Measurements from ENCODE around the gene KIR2DL4. TPM values are rescaled to one million over a fixed set of nuclear protein-coding genes. Genes with fewer than 3 reads are reported as not detected.

The KIR2DL4 gene
- total RNA-seq, 1 experiment from 2014 or later: not detected

Other genes starting within 250 kb of the KIR2DL4 start
- gene LILRA2, start 229.8 kb upstream of the KIR2DL4 start, total RNA-seq (2014; rRNA removed; shearing (Covaris generic)): not detected in 2 replicates
- gene LILRA1, start 210.0 kb upstream of the KIR2DL4 start, total RNA-seq (2014; rRNA removed; shearing (Covaris generic)): not detected in 2 replicates
- not detected in 2 replicates for gene LILRB1, start 173.1 kb upstream of the KIR2DL4 start, total RNA-seq (2014; rRNA removed; shearing (Covaris generic))
- not detected in 2 replicates for gene LILRB4, start 140.6 kb upstream of the KIR2DL4 start, total RNA-seq (2014; rRNA removed; shearing (Covaris generic))
- gene KIR3DL3, start 79.2 kb upstream of the KIR2DL4 start, total RNA-seq (2014; rRNA removed; shearing (Covaris generic)): not detected in 2 replicates
- not detected in 2 replicates for gene KIR2DL3, start 65.1 kb upstream of the KIR2DL4 start, total RNA-seq (2014; rRNA removed; shearing (Covaris generic))
- not detected in 2 replicates for gene KIR2DL1, start 33.8 kb upstream of the KIR2DL4 start, total RNA-seq (2014; rRNA removed; shearing (Covaris generic))
- gene KIR3DL1, start 12.9 kb downstream of the KIR2DL4 start, total RNA-seq (2014; rRNA removed; shearing (Covaris generic)): not detected in 2 replicates
- not detected in 2 replicates for gene KIR2DS4, start 29.1 kb downstream of the KIR2DL4 start, total RNA-seq (2014; rRNA removed; shearing (Covaris generic))
- not detected in 2 replicates for gene KIR3DL2, start 46.8 kb downstream of the KIR2DL4 start, total RNA-seq (2014; rRNA removed; shearing (Covaris generic))
- gene FCAR, start 70.6 kb downstream of the KIR2DL4 start, total RNA-seq (2014; rRNA removed; shearing (Covaris generic)): not detected in 2 replicates
- gene NCR1, start 102.5 kb downstream of the KIR2DL4 start, total RNA-seq (2014; rRNA removed; shearing (Covaris generic)): 0.06 TPM in 1 of 2 replicates, not detected in the other
- gene NLRP7, start 143.9 kb downstream of the KIR2DL4 start, total RNA-seq (2014; rRNA removed; shearing (Covaris generic)): not detected in 2 replicates
- gene NLRP2, start 162.8 kb downstream of the KIR2DL4 start, total RNA-seq (2014; rRNA removed; shearing (Covaris generic)): 0.56 TPM in 1 of 2 replicates, not detected in the other
- gene GP6, start 234.7 kb downstream of the KIR2DL4 start, total RNA-seq (2014; rRNA removed; shearing (Covaris generic)): not detected in 2 replicates